CD4-positive, alpha-beta T cell (primary cell): ENCODE data around the gene DDX17. TPM values are rescaled to one million over a fixed set of nuclear protein-coding genes. Genes with fewer than 3 reads are reported as not detected.

ENCODE experiments used
- ATAC-seq: fragments of 200-7000 bp; cut with Tn5 transposase; one replicate; pipeline ENCODE4 v1.10.0; 2022; ENCODE audit warnings: mild to moderate bottlenecking; ENCODE audit not compliant: poor library complexity
- CTCF ChIA-PET: fragments of 350-600 bp; sonication (Branson Sonifier 250); formaldehyde crosslinking; loops from one replicate; lab custom pipeline; 2021; ENCODE audit warnings: antibody characterized with exemption, inconsistent platforms; lab: Charles Lee
- POLR2A ChIA-PET: fragments of 350-600 bp; sonication (Branson Sonifier 250); formaldehyde crosslinking; loops from one replicate; lab custom pipeline; 2021; ENCODE audit warnings: antibody characterized with exemption, inconsistent platforms; lab: Charles Lee
- DNase-seq, 14 experiments: peaks; one replicate each; pipeline ENCODE4 v3.0.0-alpha.2; 2013 to 2020; ENCODE audit warnings: mixed read lengths in 2 of 14
- H3K27ac ChIP-seq, 2 donors: one replicate each; pipeline versions ENCODE4 v1.5.1 to v1.7.0; 2013; ENCODE audit warnings: low read length in 2 of 2, low read depth in 1 of 2, mild to moderate bottlenecking in 1 of 2
- H3K27me3 ChIP-seq, 2 experiments: 1 replicate in 1 of 2; 2 replicates in 1 of 2; pipeline versions ENCODE4 v1.6.1 to v1.7.0; 2013; ENCODE audit warnings: low read length in 2 of 2, control low read depth in 1 of 2, mild to moderate bottlenecking in 1 of 2, moderate library complexity in 1 of 2; ENCODE audit not compliant: insufficient read depth in 2 of 2, control insufficient read depth in 1 of 2
- H3K36me3 ChIP-seq: one replicate; pipeline ENCODE4 v1.6.1; 2013; ENCODE audit warnings: low read length, control low read depth; ENCODE audit not compliant: insufficient read depth
- H3K4me1 ChIP-seq: one replicate; pipeline ENCODE4 v1.6.1; 2013; ENCODE audit warnings: low read length, control low read depth; ENCODE audit not compliant: insufficient read depth
- H3K4me3 ChIP-seq: one replicate; pipeline ENCODE4 v1.5.1; 2013; ENCODE audit warnings: mild to moderate bottlenecking, low read length, moderate library complexity
- H3K9me3 ChIP-seq, 2 experiments: 1 replicate in 1 of 2; 2 replicates in 1 of 2; pipeline versions ENCODE4 v1.6.1 to v1.7.0; 2013; ENCODE audit warnings: low read length in 2 of 2, mild to moderate bottlenecking in 2 of 2, control low read depth in 1 of 2, moderate library complexity in 1 of 2; ENCODE audit not compliant: control insufficient read depth in 1 of 2, insufficient read depth in 1 of 2
- H3K27ac Mint-ChIP-seq: one replicate; pipeline ENCODE4 v1.8.0; 2020; ENCODE audit warnings: mixed read lengths
- H3K27me3 Mint-ChIP-seq: one replicate; pipeline ENCODE4 v1.8.0; 2021; ENCODE audit warnings: mixed read lengths
- H3K36me3 Mint-ChIP-seq: one replicate; pipeline ENCODE4 v1.8.0; 2021; ENCODE audit warnings: low read depth, mixed read lengths
- H3K4me1 Mint-ChIP-seq: one replicate; pipeline ENCODE4 v1.8.0; 2021; ENCODE audit warnings: low read depth, mixed read lengths
- H3K4me3 Mint-ChIP-seq: one replicate; pipeline ENCODE4 v1.8.0; 2020; ENCODE audit warnings: mild to moderate bottlenecking, mixed read lengths
- H3K9me3 Mint-ChIP-seq: one replicate; pipeline ENCODE4 v1.8.0; 2020; ENCODE audit warnings: mixed read lengths
- CTCF ChIP-seq: fragments of 200-600 bp; IDR thresholded peaks from one replicate; pipeline ENCODE4 v1.8.0; 2022; ENCODE audit warnings: antibody characterized with exemption, mild to moderate bottlenecking
- intact Hi-C, 2 experiments: fragments of 100-400 bp; cut with DNase I in 1 of 2; cut with micrococcal nuclease in 1 of 2; formaldehyde crosslinking; loops; one replicate each; pipeline versions ENCODE4 v1.15.1 to v1.9.0; 2023 to 2025; cut with DNase I, micrococcal nuclease
- polyA plus RNA-seq, 2 donors: library from polyadenylated mRNA; unstranded; fragments of 120-200 nt; gene quantifications; one replicate each; pipeline ENCODE4 v1.2.1, GENCODE V29; 2013
- total RNA-seq, 174 experiments: library from RNA in 2 of 174; stranded (reverse) in 2 of 174; gene quantifications; one replicate each; pipeline ENCODE4 v1.2.3 and lab custom pipeline; 2021 to 2026

DDX17 gene
- total RNA-seq (100 to 1,000 TPM; 454 to 462 TPM), total RNA-seq (lab: John Stamatoyannopoulos, UW) (513 to 2,502 (median 1,222) reads per million in 172 experiments)
- polyA plus RNA-seq (2013, experiment 1 of 2) = 466 TPM
- 484 TPM for polyA plus RNA-seq (2013, experiment 2 of 2)

- H3K27me3 ChIP-seq = no peaks in the 10 kb centered on the region
- peak; percentile 88 for ATAC-seq
- Mint-ChIP-seq H3K9me3 (peaks cover 2% of the 10 kb centered on the region), H3K4me3 (peak within 1 kb of the TSS; percentile 100), H3K36me3 (peaks cover 50% of the 10 kb centered on the region), H3K4me1 (peaks cover 57% of the 10 kb centered on the region), H3K27me3 (no peaks in the 10 kb centered on the region), H3K27ac (peak within 1 kb of the TSS; percentile 99)
- TF ChIP-seq CTCF = no peak
- ChIA-PET POLR2A (interaction anchor here (0.6 to 1.8 kb wide), 12 partner anchors 7 to 508 kb away, joined by 3 to 10 read pairs (median 4); partner anchors contain the start of gene TOMM22), CTCF (no interaction called here)
- intact Hi-C loops = loop anchor here (1.0 to 10.0 kb wide), 7 partner anchors 16 to 195 kb away; partner anchors contain the start of genes DMC1 (in 2 of the 2), CBY1 (in 1 of the 2), FAM227A (in 1 of the 2) and TOMM22 (in 1 of the 2)
- no peaks in the 10 kb centered on the region for H3K9me3 ChIP-seq
- H3K36me3 ChIP-seq = peaks cover 23% of the 10 kb centered on the region
- peak; percentile 90 to 98 (median 94) for DNase-seq
- H3K27ac ChIP-seq = peak within 1 kb of the TSS; percentile 98 to 100
- H3K4me1 ChIP-seq = peaks cover 25% of the 10 kb centered on the region
- H3K4me3 ChIP-seq = peak within 1 kb of the TSS; percentile 69
Observed at GRCh38 chr22:38506118-38506962, at the start of gene DDX17. Gene DDX17, minus strand, starts transcription at chr22:38506311.

- no peaks in the 10 kb centered on the region for H3K4me1 Mint-ChIP-seq
- Histone ChIP-seq H3K27ac (no peak overlapping the region), H3K9me3 (no peaks in the 10 kb centered on the region), H3K27me3 (no peaks in the 10 kb centered on the region), H3K4me1 (no peaks in the 10 kb centered on the region), H3K4me3 (no peak overlapping the region), H3K36me3 (no peaks in the 10 kb centered on the region)
- DNase-seq (no peak), ATAC-seq (no peak)
- H3K36me3 Mint-ChIP-seq = no peaks in the 10 kb centered on the region
- H3K27ac Mint-ChIP-seq = no peak overlapping the region
- POLR2A ChIA-PET = interaction anchor here (0.7 kb wide), 1 partner anchor 44 kb away, joined by 5 read pairs; no protein-coding TSS in a partner anchor
- no peak for TF ChIP-seq CTCF
- no peaks in the 10 kb centered on the region for H3K9me3 Mint-ChIP-seq
- H3K4me3 Mint-ChIP-seq = no peak overlapping the region
- H3K27me3 Mint-ChIP-seq = no peaks in the 10 kb centered on the region
- CTCF ChIA-PET = no interaction called here
- intact Hi-C loops = no loop called here
Observed at GRCh38 chr22:38554281-38554680, 48.2 kb upstream of the DDX17 start.

- no peaks in the 10 kb centered on the region for H3K27me3 ChIP-seq
- no peaks in the 10 kb centered on the region for H3K4me1 ChIP-seq
- no peak overlapping the region for H3K27ac ChIP-seq
Observed at GRCh38 chr22:38549101-38549894, 43.2 kb upstream of the DDX17 start.

More at GRCh38 chr22:38549101-38549894, 43.2 kb upstream of the DDX17 start:
- Histone ChIP-seq H3K36me3 (no peaks in the 10 kb centered on the region), H3K4me3 (no peak overlapping the region), H3K9me3 (peaks cover 2 to 3% of the 10 kb centered on the region in 2 experiments)
- no peak for TF ChIP-seq CTCF
- intact Hi-C loops = no loop called here
- POLR2A ChIA-PET = no interaction called here
- Mint-ChIP-seq H3K27me3 (no peaks in the 10 kb centered on the region), H3K36me3 (no peaks in the 10 kb centered on the region), H3K4me1 (no peaks in the 10 kb centered on the region), H3K9me3 (no peaks in the 10 kb centered on the region), H3K4me3 (no peak overlapping the region), H3K27ac (no peak overlapping the region)
- no peak for ATAC-seq
- CTCF ChIA-PET = no interaction called here
- peak in 2 of 14 experiments; percentile 13 to 28 for DNase-seq
